C1 segment of cervical spinal cord (tissue), 14 donors: Measurements from ENCODE around the gene ACTR3C.
"Not testable (repeated sequence)": the region's sequence is repeated elsewhere in the genome, so short reads cannot be mapped to it uniquely, and the experiment has no call there.

ENCODE experiments used
- DNase-seq, 14 donors: peaks; one replicate each; lab custom pipeline; 2025; lab: John Stamatoyannopoulos, UW

The ACTR3C gene

DNA sequence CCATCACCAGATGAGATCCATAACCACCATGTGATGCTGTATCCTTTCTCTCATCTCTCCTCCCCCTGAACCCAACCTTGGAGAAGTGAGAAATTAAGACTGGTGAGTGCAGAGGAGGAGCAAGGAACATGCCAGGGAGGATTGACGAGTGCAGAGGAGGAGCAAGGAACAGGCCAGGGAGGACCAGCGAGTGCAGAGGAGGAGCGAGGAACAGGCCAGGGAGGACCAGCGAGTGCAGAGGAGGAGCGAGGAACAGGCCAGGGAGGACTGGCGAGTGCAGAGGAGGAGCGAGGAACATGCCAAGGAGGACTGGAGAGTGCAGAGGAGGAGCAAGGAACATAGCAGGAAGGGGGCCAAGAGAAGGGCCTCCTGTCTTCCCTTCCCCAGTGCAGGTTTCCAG, 118.8 kb downstream of the ACTR3C start:
- DNase-seq = not testable (repeated sequence)

GRCh38 chr7:150202894-150203293, 120.5 kb downstream of the ACTR3C start:
- not testable (repeated sequence) for DNase-seq
